Esophagus muscularis mucosa (tissue), 4 donors: ENCODE measurements around the gene TAAR6. TPM values are rescaled to one million over a fixed set of nuclear protein-coding genes. Genes with fewer than 3 reads are reported as not detected.

Experiments used
- DNase-seq: peaks from one replicate; pipeline ENCODE4 v3.0.0-alpha.2; 2017; ENCODE audit errors: extremely low spot score
- H3K27ac ChIP-seq, 4 donors: fragments of 200-600 bp; sonication (generic); replicated peaks in 1 of 4; 1 replicate in 3 of 4; 2 replicates in 1 of 4; pipeline ENCODE4 v1.5.1; 2016 to 2019; ENCODE audit warnings: mild to moderate bottlenecking in 1 of 4
- H3K27me3 ChIP-seq, 4 donors: fragments of 200-600 bp; sonication (generic); one replicate each; pipeline versions ENCODE4 v1.5.1 to v1.6.0; 2016 to 2019
- H3K36me3 ChIP-seq, 4 donors: fragments of 200-600 bp; sonication (generic); one replicate each; pipeline ENCODE4 v1.5.1; 2016 to 2019
- H3K4me1 ChIP-seq, 4 donors: fragments of 200-600 bp; sonication (generic); one replicate each; pipeline ENCODE4 v1.5.1; 2016 to 2019
- H3K4me3 ChIP-seq, 4 donors: fragments of 200-600 bp; sonication (generic); 1 replicate in 2 of 4; 2 replicates in 2 of 4; pipeline ENCODE4 v1.5.1; 2016 to 2019; ENCODE audit warnings: mild to moderate bottlenecking in 4 of 4, moderate library complexity in 1 of 4
- H3K9me3 ChIP-seq, 4 donors: fragments of 200-600 bp; sonication (generic); 1 replicate in 3 of 4; 2 replicates in 1 of 4; pipeline ENCODE4 v1.5.1; 2016 to 2019
- CTCF ChIP-seq, 3 experiments: fragments of 200-600 bp in 2 of 3; fragments of 450-650 bp in 1 of 3; sonication (generic) in 2 of 3; IDR thresholded peaks; one replicate each; pipeline ENCODE4 v1.5.1; 2017 to 2019; ENCODE audit warnings: antibody characterized with exemption in 3 of 3, mild to moderate bottlenecking in 2 of 3, moderate library complexity in 1 of 3
- EP300 ChIP-seq: sonication (generic); formaldehyde crosslinking; IDR thresholded peaks from one replicate; pipeline ENCODE4 v1.6.1; 2017; ENCODE audit warnings: antibody characterized with exemption
- POLR2A ChIP-seq: fragments of 450-650 bp; IDR thresholded peaks from one replicate; pipeline ENCODE4 v1.6.1; 2017; ENCODE audit warnings: antibody characterized with exemption, moderate library complexity, mild to moderate bottlenecking, low read depth
- POLR2AphosphoS5 ChIP-seq, 2 donors: sonication (generic); formaldehyde crosslinking; IDR thresholded peaks; one replicate each; pipeline ENCODE4 v1.6.1; 2017; ENCODE audit warnings: antibody characterized with exemption in 2 of 2
- WGBS: methylation state at CpG from one replicate; pipeline ENCODE4 v1.1.5; 2018; 5-methylcytosine and 5-hydroxymethylcytosine counted together
- intact Hi-C: fragments of 100-400 bp; cut with DNase I; formaldehyde crosslinking; loops from one replicate; pipeline ENCODE4 v1.15.1; 2023
- total RNA-seq, 4 donors: library from RNA; depleted of rRNA; stranded (reverse); fragments of >200 nt; gene quantifications; one replicate each; pipeline versions ENCODE4 v1.1.0 to v1.2.1, GENCODE V29; 2016

The TAAR6 gene
- total RNA-seq, 4 donors from 2014 or later = not detected

- intact Hi-C loops = no loop called here
- TF ChIP-seq CTCF (IDR thresholded peaks at IDR 0.05) (no peak), POLR2A (no peak), POLR2AphosphoS5 (IDR thresholded peaks at IDR 0.05) (no peak), EP300 (no peak)
- no peaks in the 10 kb centered on the region for H3K9me3 ChIP-seq
- H3K27ac ChIP-seq = no peak overlapping the region
- peaks cover 0 to 5% (median 0%) of the 10 kb centered on the region in 4 donors for H3K27me3 ChIP-seq
- H3K36me3 ChIP-seq = no peaks in the 10 kb centered on the region
- no peak for DNase-seq
- H3K4me3 ChIP-seq = no peak overlapping the region
- WGBS = 66% methylated on average over 2 of the region's 2 CpGs
- no peaks in the 10 kb centered on the region for H3K4me1 ChIP-seq
Measured at GRCh38 chr6:132587424-132587823, 17.3 kb downstream of the TAAR6 start.

GRCh38 chr6:132589454-132589853 is 19.3 kb downstream of the TAAR6 start, which contains the start of gene TAAR5:
TAAR5 (minus strand) TSS chr6:132589741; CDS start chr6:132589686, 55 bp downstream.
- WGBS = 90% methylated on average over 5 of the region's 5 CpGs

GRCh38 chr6:132590362-132590761 is 20.2 kb downstream of the TAAR6 start:
- H3K27me3 ChIP-seq = peaks cover 0 to 5% (median 0%) of the 10 kb centered on the region in 4 donors
- H3K9me3 ChIP-seq = no peaks in the 10 kb centered on the region
- intact Hi-C loops = no loop called here
- no peak overlapping the region for H3K4me3 ChIP-seq
- no peaks in the 10 kb centered on the region for H3K4me1 ChIP-seq
- no peaks in the 10 kb centered on the region for H3K36me3 ChIP-seq
- no peak for TF ChIP-seq EP300
- no peak for TF ChIP-seq POLR2A
- TF ChIP-seq CTCF (IDR thresholded peaks at IDR 0.05) = no peak
- TF ChIP-seq POLR2AphosphoS5 (IDR thresholded peaks at IDR 0.05) = no peak
- DNase-seq = no peak
- no peak overlapping the region for H3K27ac ChIP-seq
- 61% methylated on average over 1 of the region's 1 CpG for WGBS

More at GRCh38 chr6:132589454-132589853, 19.3 kb downstream of the TAAR6 start, which contains the start of gene TAAR5:
- intact Hi-C loops = no loop called here
- H3K36me3 ChIP-seq = no peaks in the 10 kb centered on the region
- H3K4me3 ChIP-seq = no peak within 1 kb of the TSS
- H3K27ac ChIP-seq = no peak within 1 kb of the TSS
- TF ChIP-seq POLR2AphosphoS5 (IDR thresholded peaks at IDR 0.05) (no peak), EP300 (no peak), POLR2A (no peak), CTCF (IDR thresholded peaks at IDR 0.05) (no peak)
- peaks cover 0 to 5% (median 0%) of the 10 kb centered on the region in 4 donors for H3K27me3 ChIP-seq
- H3K9me3 ChIP-seq = no peaks in the 10 kb centered on the region
- no peaks in the 10 kb centered on the region for H3K4me1 ChIP-seq
- no peak for DNase-seq

GRCh38 chr6:132592855-132593254 is 22.7 kb downstream of the TAAR6 start:
- H3K4me1 ChIP-seq = no peaks in the 10 kb centered on the region
- 74% methylated on average over 2 of the region's 2 CpGs for whole genome bisulfite sequencing
- H3K9me3 ChIP-seq = no peaks in the 10 kb centered on the region
- TF ChIP-seq CTCF (IDR thresholded peaks at IDR 0.05) = no peak
- no peak for TF ChIP-seq EP300
- TF ChIP-seq POLR2A = no peak
- no peak for TF ChIP-seq POLR2AphosphoS5 (IDR thresholded peaks at IDR 0.05)
- no peak overlapping the region for H3K4me3 ChIP-seq
- H3K36me3 ChIP-seq = no peaks in the 10 kb centered on the region
- intact Hi-C loops = no loop called here
- peaks cover 0 to 5% (median 0%) of the 10 kb centered on the region in 4 donors for H3K27me3 ChIP-seq
- H3K27ac ChIP-seq = no peak overlapping the region
- DNase-seq = no peak

DNA sequence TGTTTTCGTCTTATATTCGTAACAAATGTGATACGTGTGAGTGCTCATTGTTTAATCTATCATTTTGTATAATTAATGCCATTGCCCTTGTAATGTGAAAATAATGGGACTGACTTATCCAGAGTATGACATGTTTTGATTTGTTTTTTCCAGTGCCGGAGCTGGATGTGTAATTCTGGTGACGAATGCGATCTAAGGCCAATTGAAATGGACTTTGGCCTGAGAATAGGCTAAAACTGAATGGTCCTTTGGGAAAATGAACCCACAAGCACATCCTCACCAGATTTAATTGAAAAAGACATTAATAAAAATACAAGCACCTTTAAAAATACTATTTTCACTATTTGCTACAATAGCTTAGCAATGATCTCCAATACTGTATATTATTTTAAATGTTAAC is 26.1 kb downstream of the TAAR6 start:
- Histone ChIP-seq H3K9me3 (no peaks in the 10 kb centered on the region), H3K36me3 (no peaks in the 10 kb centered on the region), H3K27me3 (peaks cover 0 to 7% (median 0%) of the 10 kb centered on the region in 4 donors), H3K27ac (no peak overlapping the region), H3K4me1 (no peaks in the 10 kb centered on the region), H3K4me3 (no peak overlapping the region)
- DNase-seq = no peak
- TF ChIP-seq POLR2A = no peak
- no peak for TF ChIP-seq POLR2AphosphoS5 (IDR thresholded peaks at IDR 0.05)
- TF ChIP-seq CTCF (IDR thresholded peaks at IDR 0.05) = no peak
- no peak for TF ChIP-seq EP300
- intact Hi-C loops = no loop called here
- 59% methylated on average over 6 of the region's 6 CpGs for WGBS
